HCT116 (cell line): Measurements from ENCODE around the gene MTHFD1L. TPM values are rescaled to one million over a fixed set of nuclear protein-coding genes. Genes with fewer than 3 reads are reported as not detected.

Experiments used
- ATAC-seq: fragments of 200-7000 bp; cut with Tn5 transposase; 2 replicates; pipeline ENCODE4 v1.9.1; 2020; ENCODE audit warnings: mild to moderate bottlenecking, moderate library complexity
- BruUV-seq: library from RNA; stranded (reverse); fragments of 400-500 nt; replicated peaks from 2 replicates; lab custom pipeline; 2021; lab: Mats Ljungman, UMichigan
- CTCF ChIA-PET: fragments of 300-600 bp; sonication (Branson Sonifier 250); formaldehyde crosslinking; loops from one replicate; lab custom pipeline; 2021; ENCODE audit warnings: antibody characterized with exemption; lab: Charles Lee
- POLR2A ChIA-PET: fragments of 300-600, 350-600 bp; sonication (Branson Sonifier 250); formaldehyde crosslinking; loops from one replicate; lab custom pipeline; 2021; ENCODE audit warnings: antibody characterized with exemption; lab: Charles Lee
- RAD21 ChIA-PET, 2 experiments: fragments of 300-600 bp; sonication (Branson Sonifier 250); formaldehyde crosslinking; loops; one replicate each; lab custom pipeline; 2023; ENCODE audit warnings: low total read pairs in 2 of 2; ENCODE audit not compliant: uncharacterized antibody in 2 of 2, unreplicated experiment in 2 of 2, low non-redundant PET in 1 of 2; lab: Charles Lee
- DNase-seq: peaks from one replicate; pipeline ENCODE4 v3.0.0-alpha.2; 2010; ENCODE audit warnings: low read depth, low spot score
- H2AFZ ChIP-seq: fragments of 200-600 bp; shearing (Covaris generic), sonication (generic); 2 replicates; pipeline ENCODE4 v1.6.1; 2017; ENCODE audit warnings: low read depth, mixed run types, mixed read lengths, antibody characterized with exemption, low read length; ENCODE audit not compliant: poor library complexity, severe bottlenecking
- H3K27ac ChIP-seq: 2 replicates; pipeline ENCODE4 v1.5.1; 2012; ENCODE audit warnings: low read depth, low read length
- H3K27me3 ChIP-seq: fragments of 200-600 bp; sonication (generic); 2 replicates; pipeline ENCODE4 v1.6.1; 2016; ENCODE audit warnings: mixed run types, low read length, mixed read lengths; ENCODE audit not compliant: insufficient read depth
- H3K36me3 ChIP-seq, 2 experiments: fragments of 200-500 bp in 1 of 2; fragments of 200-600 bp in 1 of 2; sonication (Bioruptor generic) in 1 of 2; sonication (generic) in 1 of 2; 2 replicates each; pipeline versions ENCODE4 v1.5.1 to v1.6.1; 2014 to 2016; ENCODE audit warnings: low read length in 2 of 2, inconsistent platforms in 1 of 2, mixed read lengths in 1 of 2, mixed run types in 1 of 2; ENCODE audit not compliant: insufficient read depth in 2 of 2, control insufficient read depth in 1 of 2
- H3K4me1 ChIP-seq, 2 experiments: fragments of 200-600 bp in 1 of 2; sonication (generic) in 1 of 2; 2 replicates each; pipeline versions ENCODE4 v1.5.1 to v1.6.1; 2012 to 2017; ENCODE audit warnings: low read length in 2 of 2, inconsistent platforms in 1 of 2, mild to moderate bottlenecking in 1 of 2, mixed read lengths in 1 of 2, mixed run types in 1 of 2, moderate library complexity in 1 of 2; ENCODE audit not compliant: insufficient read depth in 2 of 2, control insufficient read depth in 1 of 2
- H3K4me2 ChIP-seq: fragments of 200-600 bp; sonication (generic); 2 replicates; pipeline ENCODE4 v1.6.1; 2017; ENCODE audit warnings: mixed run types, low read length, mixed read lengths
- H3K4me3 ChIP-seq, 2 experiments: fragments of 200-600 bp in 1 of 2; sonication (generic) in 1 of 2; replicated peaks in 1 of 2; 2 replicates each; pipeline ENCODE4 v1.5.1; 2011 to 2016; ENCODE audit warnings: low read length in 2 of 2, control low read depth in 1 of 2, low read depth in 1 of 2, mild to moderate bottlenecking in 1 of 2, mixed read lengths in 1 of 2, mixed run types in 1 of 2
- H3K79me2 ChIP-seq: fragments of 200-600 bp; sonication (generic); 2 replicates; pipeline ENCODE4 v1.6.1; 2017; ENCODE audit warnings: mild to moderate bottlenecking, mixed run types, low read length, moderate library complexity, mixed read lengths; ENCODE audit not compliant: insufficient read depth
- H3K9ac ChIP-seq: fragments of 200-600 bp; sonication (generic); 2 replicates; pipeline ENCODE4 v1.6.1; 2016; ENCODE audit warnings: low read length, mixed read lengths
- H3K9me2 ChIP-seq: fragments of 200-600 bp; sonication (generic), shearing (Covaris generic); 2 replicates; pipeline ENCODE4 v1.6.1; 2017; ENCODE audit warnings: mixed run types, mild to moderate bottlenecking, moderate library complexity; ENCODE audit not compliant: insufficient read depth
- H3K9me3 ChIP-seq, 2 experiments: fragments of 200-500 bp in 1 of 2; fragments of 200-600 bp in 1 of 2; sonication (Bioruptor generic) in 1 of 2; sonication (generic) in 1 of 2; 2 replicates each; pipeline ENCODE4 v1.6.1; 2014 to 2017; ENCODE audit warnings: low read length in 2 of 2, mixed read lengths in 2 of 2, inconsistent platforms in 1 of 2, low read depth in 1 of 2, mild to moderate bottlenecking in 1 of 2, mixed run types in 1 of 2, moderate library complexity in 1 of 2; ENCODE audit not compliant: control insufficient read depth in 1 of 2, insufficient read depth in 1 of 2
- H4K20me1 ChIP-seq: fragments of 200-600 bp; sonication (generic), shearing (Covaris generic); 2 replicates; pipeline ENCODE4 v1.6.1; 2017; ENCODE audit warnings: mixed run types, mild to moderate bottlenecking, moderate library complexity; ENCODE audit not compliant: insufficient read depth
- CBX3 ChIP-seq: IDR thresholded peaks from 2 replicates; pipeline ENCODE4 v1.6.1; 2012; ENCODE audit warnings: low read depth
- EGR1 ChIP-seq: IDR thresholded peaks from 2 replicates; pipeline ENCODE4 v1.6.1; 2012; ENCODE audit warnings: low read depth
- ELF1 ChIP-seq: IDR thresholded peaks from 2 replicates; pipeline ENCODE4 v1.6.1; 2012; ENCODE audit warnings: low read depth, borderline replicate concordance
- EZH2 ChIP-seq: fragments of 200-600 bp; sonication (generic); IDR thresholded peaks from 2 replicates; pipeline ENCODE4 v1.6.1; 2017; ENCODE audit warnings: antibody characterized with exemption, mixed run types
- FOSL1 ChIP-seq: IDR thresholded peaks from 2 replicates; pipeline ENCODE4 v1.6.1; 2012; ENCODE audit warnings: low read depth
- JUND ChIP-seq: IDR thresholded peaks from 2 replicates; pipeline ENCODE4 v1.6.1; 2012
- RAD21 ChIP-seq: IDR thresholded peaks from 2 replicates; pipeline ENCODE4 v1.6.1; 2012; ENCODE audit warnings: low read depth, mild to moderate bottlenecking
- SIN3A ChIP-seq: IDR thresholded peaks from 2 replicates; pipeline ENCODE4 v1.6.1; 2012; ENCODE audit warnings: low read depth
- SP1 ChIP-seq: IDR thresholded peaks from 2 replicates; pipeline ENCODE4 v1.6.1; 2012; ENCODE audit warnings: low read depth
- SRF ChIP-seq: IDR thresholded peaks from 2 replicates; pipeline ENCODE4 v1.6.1; 2012; ENCODE audit warnings: low read depth
- TCF7L2 ChIP-seq: IDR thresholded peaks from 2 replicates; pipeline ENCODE4 v1.7.0; 2011; ENCODE audit warnings: borderline replicate concordance, inconsistent platforms; ENCODE audit not compliant: insufficient read depth, insufficient read length; ENCODE audit errors: extremely low read depth
- YY1 ChIP-seq: IDR thresholded peaks from 2 replicates; pipeline ENCODE4 v1.6.1; 2011; ENCODE audit warnings: low read length, low read depth, moderate library complexity, mild to moderate bottlenecking; ENCODE audit not compliant: insufficient replicate concordance; ENCODE audit errors: extremely low read depth
- ZFX ChIP-seq: fragments of 450-650 bp; IDR thresholded peaks from 2 replicates; pipeline ENCODE4 v1.6.1; 2017
- ZNF274 ChIP-seq: fragments of 200-500 bp; sonication (Bioruptor generic); IDR thresholded peaks from 2 replicates; pipeline ENCODE4 v1.6.1; 2014; ENCODE audit warnings: mild to moderate bottlenecking, low read depth, low read length, inconsistent platforms
- intact Hi-C: fragments of 100-400 bp; cut with micrococcal nuclease; formaldehyde crosslinking; loops from 2 replicates; pipeline ENCODE4 v1.10.0; 2022
- total RNA-seq: library from RNA; stranded (reverse); gene quantifications from one replicate; pipeline ENCODE4 v1.2.1, GENCODE V29; 2021; ENCODE audit not compliant: unreplicated experiment
- TF ChIP-seq, protein P1 (sequence below): IDR thresholded peaks from 2 replicates; pipeline ENCODE4 v1.6.1; 2011; ENCODE audit warnings: mild to moderate bottlenecking, low read length, moderate library complexity; ENCODE audit not compliant: insufficient replicate concordance; ENCODE audit errors: extremely low read depth
- TF ChIP-seq, protein P2 (sequence below): IDR thresholded peaks from 2 replicates; pipeline ENCODE4 v1.6.1; 2012
- TF ChIP-seq, protein P3 (sequence below): IDR thresholded peaks from 2 replicates; pipeline ENCODE4 v1.6.1; 2012
- TF ChIP-seq, protein P4 (sequence below): IDR thresholded peaks from 2 replicates; pipeline ENCODE4 v1.6.1; 2012; ENCODE audit warnings: low read depth
- TF ChIP-seq, protein P5 (sequence below), 3 experiments: fragments of 200-600 bp in 1 of 3; sonication (generic) in 1 of 3; IDR thresholded peaks in 2 of 3; conservative IDR thresholded peaks in 1 of 3; 2 replicates each; pipeline ENCODE4 v1.5.1; 2012 to 2017; ENCODE audit warnings: low read depth in 2 of 3, low read length in 2 of 3, antibody characterized with exemption in 1 of 3, borderline replicate concordance in 1 of 3, control low read depth in 1 of 3, mild to moderate bottlenecking in 1 of 3, mixed read lengths in 1 of 3, mixed run types in 1 of 3, moderate library complexity in 1 of 3; ENCODE audit not compliant: insufficient read depth in 1 of 3

The MTHFD1L gene
- total RNA-seq, 1 experiment from 2014 or later, result 127 TPM

DNA sequence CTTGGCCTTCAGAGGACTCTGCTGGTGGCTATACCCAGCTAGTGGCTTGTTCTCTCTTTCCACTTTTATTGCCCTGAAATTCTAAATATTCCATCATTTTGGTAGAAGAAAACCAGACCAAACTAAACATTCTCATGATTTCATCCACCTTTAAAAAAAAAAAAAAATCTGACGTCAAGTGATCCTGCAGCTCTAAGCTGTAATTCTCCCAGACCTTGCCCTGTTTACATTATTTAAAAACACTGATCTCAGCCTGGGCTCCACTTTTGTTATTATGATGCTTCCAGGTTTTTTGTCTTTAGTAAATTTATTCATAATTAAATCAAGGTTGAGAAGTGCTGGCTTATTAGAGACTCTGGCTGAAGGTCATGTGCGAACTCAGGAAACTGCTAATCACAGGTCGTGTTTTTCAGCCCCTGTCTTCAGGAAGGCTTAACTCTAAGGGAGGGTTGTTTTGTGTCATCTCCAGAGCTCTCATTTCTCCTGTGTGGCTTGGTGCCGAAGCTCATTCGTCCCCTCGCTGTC is 114.4 kb downstream of the MTHFD1L start:
- TF ChIP-seq ELF1 (no peak), ZFX (no peak), FOSL1 (no peak), CBX3 (no peak), EZH2 (no peak), JUND (no peak), RAD21 (no peak), SRF (no peak), SIN3A (no peak), ZNF274 (no peak), TCF7L2 (no peak), YY1 (no peak), SP1 (no peak), EGR1 (no peak)
- TF ChIP-seq, protein P1, sequence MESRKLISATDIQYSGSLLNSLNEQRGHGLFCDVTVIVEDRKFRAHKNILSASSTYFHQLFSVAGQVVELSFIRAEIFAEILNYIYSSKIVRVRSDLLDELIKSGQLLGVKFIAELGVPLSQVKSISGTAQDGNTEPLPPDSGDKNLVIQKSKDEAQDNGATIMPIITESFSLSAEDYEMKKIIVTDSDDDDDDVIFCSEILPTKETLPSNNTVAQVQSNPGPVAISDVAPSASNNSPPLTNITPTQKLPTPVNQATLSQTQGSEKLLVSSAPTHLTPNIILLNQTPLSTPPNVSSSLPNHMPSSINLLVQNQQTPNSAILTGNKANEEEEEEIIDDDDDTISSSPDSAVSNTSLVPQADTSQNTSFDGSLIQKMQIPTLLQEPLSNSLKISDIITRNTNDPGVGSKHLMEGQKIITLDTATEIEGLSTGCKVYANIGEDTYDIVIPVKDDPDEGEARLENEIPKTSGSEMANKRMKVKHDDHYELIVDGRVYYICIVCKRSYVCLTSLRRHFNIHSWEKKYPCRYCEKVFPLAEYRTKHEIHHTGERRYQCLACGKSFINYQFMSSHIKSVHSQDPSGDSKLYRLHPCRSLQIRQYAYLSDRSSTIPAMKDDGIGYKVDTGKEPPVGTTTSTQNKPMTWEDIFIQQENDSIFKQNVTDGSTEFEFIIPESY, result no peak
- TF ChIP-seq, protein P2, sequence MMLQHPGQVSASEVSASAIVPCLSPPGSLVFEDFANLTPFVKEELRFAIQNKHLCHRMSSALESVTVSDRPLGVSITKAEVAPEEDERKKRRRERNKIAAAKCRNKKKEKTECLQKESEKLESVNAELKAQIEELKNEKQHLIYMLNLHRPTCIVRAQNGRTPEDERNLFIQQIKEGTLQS, result no peak
- TF ChIP-seq, protein P3, sequence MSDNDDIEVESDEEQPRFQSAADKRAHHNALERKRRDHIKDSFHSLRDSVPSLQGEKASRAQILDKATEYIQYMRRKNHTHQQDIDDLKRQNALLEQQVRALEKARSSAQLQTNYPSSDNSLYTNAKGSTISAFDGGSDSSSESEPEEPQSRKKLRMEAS, result no peak
- TF ChIP-seq, protein P4, sequence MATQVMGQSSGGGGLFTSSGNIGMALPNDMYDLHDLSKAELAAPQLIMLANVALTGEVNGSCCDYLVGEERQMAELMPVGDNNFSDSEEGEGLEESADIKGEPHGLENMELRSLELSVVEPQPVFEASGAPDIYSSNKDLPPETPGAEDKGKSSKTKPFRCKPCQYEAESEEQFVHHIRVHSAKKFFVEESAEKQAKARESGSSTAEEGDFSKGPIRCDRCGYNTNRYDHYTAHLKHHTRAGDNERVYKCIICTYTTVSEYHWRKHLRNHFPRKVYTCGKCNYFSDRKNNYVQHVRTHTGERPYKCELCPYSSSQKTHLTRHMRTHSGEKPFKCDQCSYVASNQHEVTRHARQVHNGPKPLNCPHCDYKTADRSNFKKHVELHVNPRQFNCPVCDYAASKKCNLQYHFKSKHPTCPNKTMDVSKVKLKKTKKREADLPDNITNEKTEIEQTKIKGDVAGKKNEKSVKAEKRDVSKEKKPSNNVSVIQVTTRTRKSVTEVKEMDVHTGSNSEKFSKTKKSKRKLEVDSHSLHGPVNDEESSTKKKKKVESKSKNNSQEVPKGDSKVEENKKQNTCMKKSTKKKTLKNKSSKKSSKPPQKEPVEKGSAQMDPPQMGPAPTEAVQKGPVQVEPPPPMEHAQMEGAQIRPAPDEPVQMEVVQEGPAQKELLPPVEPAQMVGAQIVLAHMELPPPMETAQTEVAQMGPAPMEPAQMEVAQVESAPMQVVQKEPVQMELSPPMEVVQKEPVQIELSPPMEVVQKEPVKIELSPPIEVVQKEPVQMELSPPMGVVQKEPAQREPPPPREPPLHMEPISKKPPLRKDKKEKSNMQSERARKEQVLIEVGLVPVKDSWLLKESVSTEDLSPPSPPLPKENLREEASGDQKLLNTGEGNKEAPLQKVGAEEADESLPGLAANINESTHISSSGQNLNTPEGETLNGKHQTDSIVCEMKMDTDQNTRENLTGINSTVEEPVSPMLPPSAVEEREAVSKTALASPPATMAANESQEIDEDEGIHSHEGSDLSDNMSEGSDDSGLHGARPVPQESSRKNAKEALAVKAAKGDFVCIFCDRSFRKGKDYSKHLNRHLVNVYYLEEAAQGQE, result no peak
- TF ChIP-seq, protein P5, sequence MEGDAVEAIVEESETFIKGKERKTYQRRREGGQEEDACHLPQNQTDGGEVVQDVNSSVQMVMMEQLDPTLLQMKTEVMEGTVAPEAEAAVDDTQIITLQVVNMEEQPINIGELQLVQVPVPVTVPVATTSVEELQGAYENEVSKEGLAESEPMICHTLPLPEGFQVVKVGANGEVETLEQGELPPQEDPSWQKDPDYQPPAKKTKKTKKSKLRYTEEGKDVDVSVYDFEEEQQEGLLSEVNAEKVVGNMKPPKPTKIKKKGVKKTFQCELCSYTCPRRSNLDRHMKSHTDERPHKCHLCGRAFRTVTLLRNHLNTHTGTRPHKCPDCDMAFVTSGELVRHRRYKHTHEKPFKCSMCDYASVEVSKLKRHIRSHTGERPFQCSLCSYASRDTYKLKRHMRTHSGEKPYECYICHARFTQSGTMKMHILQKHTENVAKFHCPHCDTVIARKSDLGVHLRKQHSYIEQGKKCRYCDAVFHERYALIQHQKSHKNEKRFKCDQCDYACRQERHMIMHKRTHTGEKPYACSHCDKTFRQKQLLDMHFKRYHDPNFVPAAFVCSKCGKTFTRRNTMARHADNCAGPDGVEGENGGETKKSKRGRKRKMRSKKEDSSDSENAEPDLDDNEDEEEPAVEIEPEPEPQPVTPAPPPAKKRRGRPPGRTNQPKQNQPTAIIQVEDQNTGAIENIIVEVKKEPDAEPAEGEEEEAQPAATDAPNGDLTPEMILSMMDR (IDR thresholded peaks at IDR 0.05 in 2 of 3, conservative IDR thresholded peaks at IDR 0.05 in 1 of 3; ENCODE audit: borderline replicate concordance in 1 of 3, insufficient read depth in 1 of 3, low read depth in 2 of 3, low read length in 2 of 3), result no peak
- H3K27me3 ChIP-seq, result no peaks in the 10 kb centered on the region
- no peaks in the 10 kb centered on the region for H3K79me2 ChIP-seq
- no peaks in the 10 kb centered on the region for H3K9me3 ChIP-seq
- RAD21 ChIA-PET, result no interaction called here
- BruUV-seq, result no TSS peak
- POLR2A ChIA-PET, result no interaction called here
- H3K36me3 ChIP-seq, result peaks cover 0 to 17% of the 10 kb centered on the region in 2 experiments; a peak in 1 of 4 replicates
- no peak overlapping the region for H2AFZ ChIP-seq
- no peak for ATAC-seq
- no peaks in the 10 kb centered on the region for H3K4me1 ChIP-seq
- H3K27ac ChIP-seq, result no peak overlapping the region
- no peak overlapping the region for H3K4me2 ChIP-seq
- H4K20me1 ChIP-seq, result no peaks in the 10 kb centered on the region
- H3K9me2 ChIP-seq, result no peaks in the 10 kb centered on the region
- intact Hi-C loops, result no loop called here
- H3K9ac ChIP-seq, result no peak overlapping the region
- no peak for DNase-seq
- CTCF ChIA-PET, result no interaction called here
- H3K4me3 ChIP-seq, result no peak overlapping the region
